G401.6 (cell line): ENCODE measurements around the gene MET.
"Not testable (repeated sequence)": the region's sequence is repeated elsewhere in the genome, so short reads cannot be mapped to it uniquely, and the experiment has no call there.

ENCODE experiments used
- FAIRE-seq: peaks from 2 replicates; lab custom pipeline; 2012; peaks lifted over from hg19 to GRCh38; lab: Jason Lieb, UNC

Gene MET

GRCh38 chr7:116698930-116699721, 27.1 kb downstream of the MET start:
- FAIRE-seq = no peak

DNA sequence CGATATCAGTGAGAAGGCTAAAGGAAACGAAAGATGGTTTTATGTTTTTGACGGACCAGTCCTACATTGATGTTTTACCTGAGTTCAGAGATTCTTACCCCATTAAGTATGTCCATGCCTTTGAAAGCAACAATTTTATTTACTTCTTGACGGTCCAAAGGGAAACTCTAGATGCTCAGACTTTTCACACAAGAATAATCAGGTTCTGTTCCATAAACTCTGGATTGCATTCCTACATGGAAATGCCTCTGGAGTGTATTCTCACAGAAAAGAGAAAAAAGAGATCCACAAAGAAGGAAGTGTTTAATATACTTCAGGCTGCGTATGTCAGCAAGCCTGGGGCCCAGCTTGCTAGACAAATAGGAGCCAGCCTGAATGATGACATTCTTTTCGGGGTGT, 27.7 kb downstream of the MET start:
- FAIRE-seq = no peak

DNA sequence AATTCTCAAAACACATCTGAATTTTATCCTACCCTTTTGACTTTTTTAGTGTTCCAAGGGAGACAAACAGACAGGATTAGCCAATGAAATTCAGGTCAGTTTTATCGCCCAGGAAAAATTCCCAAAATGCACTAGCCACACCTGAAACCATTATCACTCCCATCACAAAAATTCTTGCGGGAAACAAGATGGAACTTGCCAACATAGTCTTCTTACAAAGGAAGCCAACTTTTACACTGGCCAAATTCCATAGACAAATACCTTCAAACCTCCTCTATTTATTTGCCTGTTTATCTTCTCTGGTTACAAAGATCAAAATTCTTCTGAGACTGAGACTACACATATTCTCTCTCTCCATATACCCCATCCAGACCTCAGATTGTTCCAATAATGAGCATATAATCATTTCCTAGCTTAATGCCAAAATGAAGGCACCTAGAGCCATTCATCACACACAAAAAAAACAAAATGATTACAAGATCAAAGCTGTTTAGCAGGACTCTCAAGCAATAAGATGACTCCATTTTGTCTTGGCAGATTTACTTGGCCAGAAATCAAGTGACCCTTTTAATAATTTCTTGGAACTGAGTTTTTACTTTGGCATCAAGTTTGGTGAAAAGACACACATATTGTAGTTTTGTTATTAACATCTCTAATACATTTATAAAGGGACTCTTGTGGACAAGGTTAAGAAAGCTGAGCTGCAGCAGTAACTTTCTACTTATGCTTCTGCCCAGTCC, 30.2 kb downstream of the MET start:
- FAIRE-seq = no peak

DNA sequence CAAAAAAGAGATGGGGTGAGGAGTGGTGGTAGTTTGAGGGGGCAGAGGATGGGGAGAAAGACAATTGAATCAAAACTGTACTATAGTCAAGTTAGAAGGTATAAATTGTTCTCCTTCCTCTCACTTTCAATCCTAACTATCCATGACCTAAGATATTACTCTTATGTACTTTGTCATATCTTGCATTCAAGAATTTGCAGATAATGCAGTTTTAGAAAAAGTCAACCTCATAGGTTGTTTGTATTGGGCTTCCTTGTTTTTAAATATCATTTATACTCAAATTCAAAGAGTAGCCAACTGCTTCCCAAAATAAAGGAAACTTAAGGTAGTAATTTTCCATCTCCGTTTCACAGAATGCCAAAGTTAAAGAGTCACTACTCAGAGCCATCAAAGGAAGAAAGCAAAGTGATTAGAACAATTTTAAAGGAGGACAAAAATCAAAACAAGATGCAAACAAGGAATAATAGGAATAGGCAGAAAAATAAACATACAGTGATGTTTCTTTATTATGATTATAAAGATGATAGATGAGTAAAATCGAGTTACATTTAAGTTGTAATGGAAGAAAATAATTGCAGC, 32.7 kb downstream of the MET start:
- FAIRE-seq = no peak

DNA sequence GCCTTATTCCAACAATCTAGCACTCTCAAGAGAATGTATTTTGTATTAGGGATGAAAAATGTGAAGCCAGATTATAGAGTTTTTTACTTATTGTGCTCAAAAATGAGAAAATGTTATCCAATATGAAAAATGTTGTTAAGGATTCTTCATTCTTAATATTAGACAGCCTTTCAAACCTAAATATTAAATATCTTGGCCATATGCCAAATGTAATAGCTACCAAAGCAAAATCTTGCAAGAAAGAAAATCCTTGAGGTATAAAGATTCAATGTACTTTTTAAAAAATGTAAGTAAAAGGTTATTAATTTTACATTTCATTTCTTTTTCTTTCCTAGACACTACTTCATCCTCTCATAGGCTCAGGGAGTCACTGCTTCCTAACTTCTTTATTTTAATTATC, 33.4 kb downstream of the MET start:
- no peak for FAIRE-seq

- FAIRE-seq = no peak
These were observed 34.7 kb downstream of the MET start for GRCh38 chr7:116706668-116707126.

GRCh38 chr7:116707289-116707688, 35.3 kb downstream of the MET start:
- no peak for FAIRE-seq

DNA sequence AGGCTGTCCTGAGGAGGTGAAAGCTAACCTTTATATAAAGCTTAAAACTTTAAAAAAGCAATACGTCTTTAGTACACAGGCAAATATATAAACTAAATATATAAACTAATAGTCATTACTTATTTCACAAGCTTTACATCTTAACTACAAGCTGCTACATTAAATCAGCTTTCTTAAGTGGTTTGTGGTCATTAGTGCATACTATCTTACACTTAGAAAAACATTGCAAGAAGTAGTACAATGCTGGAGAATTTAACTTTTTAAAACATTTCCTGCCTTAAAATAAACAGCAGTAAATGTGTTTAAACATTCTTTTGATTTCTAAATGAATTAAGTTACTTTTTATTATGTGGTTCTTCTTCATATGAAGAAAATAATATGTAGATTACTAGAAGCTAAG, 36.3 kb downstream of the MET start:
- no peak for FAIRE-seq

- no peak for FAIRE-seq
These were observed 36.9 kb downstream of the MET start for GRCh38 chr7:116708861-116709260.

- no peak for FAIRE-seq
These were observed 37.3 kb downstream of the MET start for GRCh38 chr7:116709336-116709735.

GRCh38 chr7:116710764-116711452, 38.9 kb downstream of the MET start:
- no peak for FAIRE-seq

DNA sequence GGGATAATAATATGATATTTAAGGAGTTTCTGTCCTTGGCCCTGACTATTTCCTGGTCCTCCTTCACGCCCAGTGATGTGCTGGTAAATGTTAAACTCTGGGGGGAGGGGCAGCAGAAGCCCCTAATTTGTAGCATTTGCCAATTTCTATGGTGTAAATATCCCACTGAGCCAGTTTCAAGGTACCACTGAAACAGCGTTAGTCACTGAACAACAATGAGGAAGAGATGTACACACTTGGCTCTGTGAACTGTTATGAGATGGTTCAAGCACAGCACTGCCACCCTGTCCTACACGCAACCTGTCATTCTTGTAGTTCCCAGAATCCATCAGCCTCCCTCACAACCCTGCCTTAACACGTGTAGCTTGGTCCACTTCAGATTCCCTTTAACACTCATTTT, 39.8 kb downstream of the MET start:
- no peak for FAIRE-seq

- no peak for FAIRE-seq
These were observed 41.5 kb downstream of the MET start for GRCh38 chr7:116713500-116713899.

DNA sequence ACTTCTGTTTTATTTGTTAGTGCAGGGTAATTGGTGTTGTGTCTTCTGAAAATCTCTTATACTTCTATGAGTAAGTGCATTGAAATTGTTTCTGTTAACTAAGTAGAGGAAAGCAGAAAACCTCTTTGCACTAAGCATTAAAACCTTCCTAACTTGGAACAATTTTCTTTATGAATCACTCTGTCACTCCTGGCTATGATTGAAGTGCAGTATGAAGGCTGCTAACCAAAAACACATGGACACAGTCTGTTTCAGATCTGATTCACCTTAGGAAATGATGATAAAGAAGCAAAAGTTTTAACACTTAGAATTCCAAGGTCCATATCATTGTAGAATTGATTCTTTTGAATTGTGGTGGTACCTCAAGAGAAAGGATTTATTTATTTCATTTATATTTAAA, 41.9 kb downstream of the MET start:
- FAIRE-seq = no peak

GRCh38 chr7:116715077-116715476, 43.1 kb downstream of the MET start:
- FAIRE-seq = no peak

GRCh38 chr7:116717137-116717536, 45.1 kb downstream of the MET start:
- no peak for FAIRE-seq

DNA sequence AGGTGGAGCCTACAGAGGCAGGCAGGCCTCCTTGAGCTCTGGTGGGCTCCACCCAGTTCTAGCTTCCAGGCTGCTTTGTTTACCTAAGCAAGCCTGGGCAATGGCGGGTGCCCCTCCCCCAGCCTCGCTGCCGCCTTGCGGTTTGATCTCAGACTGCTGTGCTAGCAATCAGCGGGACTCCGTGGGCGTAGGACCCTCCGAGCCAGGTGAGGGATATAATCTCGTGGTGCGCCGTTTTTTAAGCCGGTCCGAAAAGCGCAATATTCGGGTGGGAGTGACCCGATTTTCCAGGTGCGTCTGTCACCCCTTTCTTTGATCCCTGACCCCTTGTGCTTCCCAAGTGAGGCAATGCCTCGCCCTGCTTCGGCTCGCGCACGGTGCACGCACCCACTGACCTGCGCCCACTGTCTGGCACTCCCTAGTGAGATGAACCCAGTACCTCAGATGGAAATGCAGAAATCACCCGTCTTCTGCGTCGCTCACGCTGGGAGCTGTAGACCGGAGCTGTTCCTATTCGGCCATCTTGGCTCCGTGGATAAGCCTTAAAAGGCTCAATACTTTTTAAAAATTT, 52.0 kb downstream of the MET start:
- not testable (repeated sequence) for FAIRE-seq

GRCh38 chr7:116724560-116725231, 52.7 kb downstream of the MET start:
- no peak for FAIRE-seq

DNA sequence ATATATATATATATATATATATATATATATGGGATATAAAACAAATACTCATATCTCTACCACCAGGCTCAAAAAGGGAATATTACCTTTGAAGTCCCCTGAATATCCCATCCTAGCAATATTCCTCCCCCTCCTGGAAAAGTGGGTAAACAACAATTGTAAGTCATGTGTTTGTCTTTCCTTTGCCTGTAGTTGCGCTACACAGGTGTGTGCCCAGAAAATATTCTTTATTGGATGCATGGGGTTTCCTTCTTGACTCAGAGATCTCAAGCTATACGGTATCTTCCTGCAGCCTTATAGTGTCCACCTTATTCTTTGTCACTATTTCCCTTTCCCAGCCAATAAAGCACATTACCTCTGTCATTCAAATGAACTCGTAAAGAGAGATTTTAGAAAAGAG, 54.2 kb downstream of the MET start:
- FAIRE-seq = no peak

- FAIRE-seq = no peak
These were observed 54.9 kb downstream of the MET start for GRCh38 chr7:116726713-116727431.

- no peak for FAIRE-seq
These were observed 55.5 kb downstream of the MET start for GRCh38 chr7:116727432-116728009.
